Type B pancreatic cell (in vitro differentiated cells): ENCODE measurements around the gene CHST8. TPM values are rescaled to one million over a fixed set of nuclear protein-coding genes. Genes with fewer than 3 reads are reported as not detected.
"Not testable (repeated sequence)": the region's sequence is repeated elsewhere in the genome, so short reads cannot be mapped to it uniquely, and the experiment has no call there.

Experiments used
- DNase-seq: peaks from one replicate; pipeline ENCODE4 v3.0.0; 2021; ENCODE audit warnings: mixed read lengths; ENCODE audit not compliant: unreplicated experiment; ENCODE audit errors: extremely low spot score
- H3K27ac Mint-ChIP-seq: 2 replicates; pipeline ENCODE4 v1.8.0; 2021; ENCODE audit warnings: mild to moderate bottlenecking, mixed read lengths
- H3K27me3 Mint-ChIP-seq: 2 replicates; pipeline ENCODE4 v1.8.0; 2021; ENCODE audit warnings: mixed read lengths
- H3K36me3 Mint-ChIP-seq: 2 replicates; pipeline ENCODE4 v1.8.0; 2021; ENCODE audit warnings: mixed read lengths
- H3K4me1 Mint-ChIP-seq: one replicate; pipeline ENCODE4 v1.8.0; 2021; ENCODE audit warnings: mixed read lengths; ENCODE audit not compliant: unreplicated experiment
- H3K4me3 Mint-ChIP-seq: 2 replicates; pipeline ENCODE4 v1.8.0; 2021; ENCODE audit warnings: mild to moderate bottlenecking, mixed read lengths
- H3K9me3 Mint-ChIP-seq: 2 replicates; pipeline ENCODE4 v1.8.0; 2021; ENCODE audit warnings: mixed read lengths
- CTCF ChIP-seq: fragments of 200-600 bp; sonication (generic); conservative IDR thresholded peaks from 2 replicates; pipeline ENCODE4 v1.5.0; 2021; ENCODE audit warnings: antibody characterized with exemption, mild to moderate bottlenecking
- total RNA-seq: library from RNA; stranded (reverse); gene quantifications from 2 replicates; pipeline ENCODE4 v1.2.1, GENCODE V29; 2021; ENCODE audit warnings: low replicate concordance

CHST8 gene
- total RNA-seq, 1 donor from 2014 or later: 5.7 TPM

DNA sequence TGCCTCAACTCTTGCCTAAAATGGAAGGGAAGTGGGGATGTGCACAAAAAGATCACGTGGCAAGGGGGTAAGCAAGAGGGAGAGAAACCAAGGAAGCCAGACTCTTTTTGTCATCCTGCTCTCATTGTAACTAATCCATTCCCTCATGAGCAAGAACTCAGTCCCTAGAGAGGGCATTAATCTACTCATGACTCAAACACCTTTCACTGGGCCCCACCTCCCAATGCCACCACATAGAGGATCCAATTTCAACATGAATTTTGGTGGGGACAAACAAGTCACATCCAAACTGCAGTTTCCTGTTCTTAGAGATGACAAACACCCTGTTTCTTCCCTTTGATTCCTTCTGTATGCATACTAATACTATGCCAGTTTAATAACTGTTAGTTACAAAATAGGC is 11.2 kb upstream of the CHST8 start:
- TF ChIP-seq CTCF: no peak

GRCh38 chr19:33612928-33613619 is 8.7 kb upstream of the CHST8 start:
- no peak for TF ChIP-seq CTCF
- H3K27me3 Mint-ChIP-seq: peaks cover 78% of the 10 kb centered on the region
- no peak overlapping the region for H3K27ac Mint-ChIP-seq

More for the DNA sequence above, 11.2 kb upstream of the CHST8 start:
- Mint-ChIP-seq H3K27me3 (peaks cover 75% of the 10 kb centered on the region), H3K4me1 (no peaks in the 10 kb centered on the region), H3K9me3 (peaks cover 3% of the 10 kb centered on the region), H3K4me3 (no peak overlapping the region), H3K36me3 (no peaks in the 10 kb centered on the region), H3K27ac (no peak overlapping the region)
- DNase-seq: no peak

GRCh38 chr19:33613620-33614000 is 8.1 kb upstream of the CHST8 start:
- Mint-ChIP-seq H3K9me3 (peaks cover 3% of the 10 kb centered on the region), H3K36me3 (no peaks in the 10 kb centered on the region), H3K27me3 (peaks cover 82% of the 10 kb centered on the region), H3K4me3 (no peak overlapping the region), H3K4me1 (no peaks in the 10 kb centered on the region), H3K27ac (no peak overlapping the region)
- no peak for TF ChIP-seq CTCF
- no peak for DNase-seq

More at GRCh38 chr19:33612928-33613619, 8.7 kb upstream of the CHST8 start:
- DNase-seq: peak; percentile 39
- Mint-ChIP-seq H3K4me1 (no peaks in the 10 kb centered on the region), H3K36me3 (no peaks in the 10 kb centered on the region), H3K9me3 (peaks cover 3% of the 10 kb centered on the region), H3K4me3 (no peak overlapping the region)

- no peak overlapping the region for H3K4me3 Mint-ChIP-seq
- peaks cover 91% of the 10 kb centered on the region for H3K27me3 Mint-ChIP-seq
- no peaks in the 10 kb centered on the region for H3K4me1 Mint-ChIP-seq
- H3K27ac Mint-ChIP-seq: no peak overlapping the region
- no peaks in the 10 kb centered on the region for H3K36me3 Mint-ChIP-seq
- H3K9me3 Mint-ChIP-seq: no peaks in the 10 kb centered on the region
- TF ChIP-seq CTCF: no peak
- DNase-seq: no peak
These were observed 5.4 kb upstream of the CHST8 start for GRCh38 chr19:33616346-33616745.

DNA sequence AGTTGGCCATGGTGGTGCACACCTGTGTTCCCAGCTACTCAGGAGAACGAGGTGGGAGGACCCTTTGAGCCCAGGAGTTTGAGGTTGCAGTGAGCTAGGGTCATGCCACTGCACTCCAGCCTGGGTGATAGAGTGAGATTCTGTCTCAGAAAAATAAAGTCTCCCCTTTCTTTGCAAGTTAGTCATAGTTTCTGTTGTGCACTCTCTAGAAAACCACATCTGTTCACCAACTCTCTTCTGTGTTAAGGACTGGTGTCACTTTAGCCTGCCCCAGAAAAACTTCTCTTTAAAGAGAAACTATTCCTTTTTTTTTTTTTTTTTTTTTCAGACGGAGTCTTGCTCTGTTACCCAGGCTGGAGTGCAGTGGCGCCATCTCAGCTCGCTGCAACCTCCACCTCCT is 4.9 kb upstream of the CHST8 start:
- no peak overlapping the region for H3K4me3 Mint-ChIP-seq
- no peak overlapping the region for H3K27ac Mint-ChIP-seq
- peaks cover 87% of the 10 kb centered on the region for H3K27me3 Mint-ChIP-seq
- no peaks in the 10 kb centered on the region for H3K4me1 Mint-ChIP-seq
- no peaks in the 10 kb centered on the region for H3K9me3 Mint-ChIP-seq
- DNase-seq: no peak
- H3K36me3 Mint-ChIP-seq: no peaks in the 10 kb centered on the region
- TF ChIP-seq CTCF: no peak

DNA sequence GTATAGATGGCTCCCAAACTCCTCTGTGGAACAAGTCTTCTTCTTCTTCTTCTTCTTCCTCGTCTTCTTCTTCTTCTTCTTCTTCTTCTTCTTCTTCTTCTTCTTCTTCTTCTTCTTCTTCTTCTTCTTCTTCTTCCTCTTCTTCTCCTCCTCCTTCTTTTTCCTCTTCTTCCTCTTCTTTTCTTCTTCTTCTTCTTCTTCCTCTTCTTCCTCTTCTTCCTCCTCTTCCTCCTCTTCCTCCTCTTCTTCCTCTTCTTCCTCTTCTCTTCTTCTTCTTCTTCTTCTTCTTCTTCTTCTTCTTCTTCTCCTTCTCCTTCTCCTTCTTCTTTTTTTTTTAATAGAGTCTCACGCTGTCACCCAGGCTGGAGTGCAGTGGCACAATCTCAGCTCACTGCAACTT is 3.4 kb upstream of the CHST8 start:
- H3K9me3 Mint-ChIP-seq, DNase-seq, H3K27ac Mint-ChIP-seq, H3K36me3 Mint-ChIP-seq, H3K4me1 Mint-ChIP-seq, H3K4me3 Mint-ChIP-seq: not testable (repeated sequence)
- H3K27me3 Mint-ChIP-seq: peaks cover 84% of the 10 kb centered on the region
